Liver (tissue), 3 donors: ENCODE measurements around the gene TMPRSS7.

Experiments used
- ATF3 ChIP-seq: IDR thresholded peaks from 2 replicates; pipeline ENCODE4 v1.6.1; 2016; ENCODE audit warnings: antibody characterized with exemption
- CTCF ChIP-seq: fragments of 150-350 bp; IDR thresholded peaks from 2 replicates; pipeline ENCODE4 v1.5.1; 2017; ENCODE audit warnings: improper control_type of control experiment, low read depth, low read length; ENCODE audit not compliant: missing input control
- GABPA ChIP-seq, 2 donors: IDR thresholded peaks in 1 of 2; conservative IDR thresholded peaks in 1 of 2; 2 replicates each; pipeline ENCODE4 v1.6.1; 2016; ENCODE audit warnings: antibody characterized with exemption in 2 of 2, mild to moderate bottlenecking in 1 of 2, moderate library complexity in 1 of 2
- RAD21 ChIP-seq, 2 donors: IDR thresholded peaks; 2 replicates each; pipeline ENCODE4 v1.6.1; 2016; ENCODE audit warnings: antibody characterized with exemption in 2 of 2, mild to moderate bottlenecking in 2 of 2
- REST ChIP-seq: IDR thresholded peaks from 2 replicates; pipeline ENCODE4 v1.6.1; 2016; ENCODE audit warnings: antibody characterized with exemption, mild to moderate bottlenecking
- donor health status: healthy.
- donor health status: healthy.

GRCh38 chr3:112009670-112010069, 24.9 kb upstream of the TMPRSS7 start:
- TF ChIP-seq CTCF (no peak), REST (no peak), GABPA (IDR thresholded peaks at IDR 0.05 in 1 of 2, conservative IDR thresholded peaks at IDR 0.05 in 1 of 2) (no peak), ATF3 (no peak), RAD21 (IDR thresholded peaks at IDR 0.05) (no peak)
